ENCODE measurements around the gene UBAC2.

GRCh38 chr13:99383946-99384345 lies 183.3 kb downstream of the UBAC2 start:
- TF ChIP-seq TCF4 (CRISPR knock-in tag; IDR thresholded peaks at IDR 0.05; ENCODE audit: borderline replicate concordance) (no peak), ZNF565 (CRISPR knock-in tag; conservative IDR thresholded peaks at IDR 0.05; ENCODE audit: low read depth) (no peak), CREB5 (CRISPR knock-in tag; IDR thresholded peaks at IDR 0.05; ENCODE audit: low read depth) (no peak)
